ENCODE data around the gene FBXO7.
A peak's percentile ranks its signal among the peaks of the same experiment; 100 is the strongest.

FBXO7 gene

GRCh38 chr22:32518848-32519247 lies 44.2 kb downstream of the FBXO7 start:
- H3K4me1 ChIP-seq: no peaks in the 10 kb centered on the region
- no peaks in the 10 kb centered on the region for H3K27me3 ChIP-seq
- DNase-seq: no peak
- peak; percentile 62 for TF ChIP-seq CTCF (IDR thresholded peaks at IDR 0.05; ENCODE audit: low read depth, low read length)
- H3K9me3 ChIP-seq: no peaks in the 10 kb centered on the region
- no peaks in the 10 kb centered on the region for H3K36me3 ChIP-seq
- H3K4me3 ChIP-seq (ENCODE audit: low read depth, low read length): no peak overlapping the region

GRCh38 chr22:32520612-32521011 lies 46.0 kb downstream of the FBXO7 start:
- Histone ChIP-seq H3K27me3 (no peaks in the 10 kb centered on the region), H3K36me3 (no peaks in the 10 kb centered on the region), H3K4me3 (ENCODE audit: low read depth, low read length) (no peak overlapping the region), H3K9me3 (no peaks in the 10 kb centered on the region), H3K4me1 (no peaks in the 10 kb centered on the region)
- no peak for TF ChIP-seq CTCF (IDR thresholded peaks at IDR 0.05; ENCODE audit: low read depth, low read length)
- DNase-seq: no peak

- Histone ChIP-seq H3K4me3 (ENCODE audit: low read depth, low read length) (no peak overlapping the region), H3K27me3 (no peaks in the 10 kb centered on the region), H3K9me3 (no peaks in the 10 kb centered on the region), H3K36me3 (no peaks in the 10 kb centered on the region), H3K4me1 (no peaks in the 10 kb centered on the region)
- TF ChIP-seq CTCF (IDR thresholded peaks at IDR 0.05; ENCODE audit: low read depth, low read length): no peak
- DNase-seq: no peak
These were observed 47.6 kb downstream of the FBXO7 start for GRCh38 chr22:32522237-32522636.

GRCh38 chr22:32527756-32528155 lies 53.1 kb downstream of the FBXO7 start:
- H3K9me3 ChIP-seq: no peaks in the 10 kb centered on the region
- H3K36me3 ChIP-seq: no peaks in the 10 kb centered on the region
- peak; percentile 31 for DNase-seq
- no peaks in the 10 kb centered on the region for H3K27me3 ChIP-seq
- no peak overlapping the region for H3K4me3 ChIP-seq (ENCODE audit: low read depth, low read length)
- peaks cover 5% of the 10 kb centered on the region for H3K4me1 ChIP-seq
- no peak for TF ChIP-seq CTCF (IDR thresholded peaks at IDR 0.05; ENCODE audit: low read depth, low read length)

- peaks cover 5% of the 10 kb centered on the region for H3K4me1 ChIP-seq
- no peak for TF ChIP-seq CTCF (IDR thresholded peaks at IDR 0.05; ENCODE audit: low read depth, low read length)
These were observed 53.7 kb downstream of the FBXO7 start for GRCh38 chr22:32528316-32528715.

DNA sequence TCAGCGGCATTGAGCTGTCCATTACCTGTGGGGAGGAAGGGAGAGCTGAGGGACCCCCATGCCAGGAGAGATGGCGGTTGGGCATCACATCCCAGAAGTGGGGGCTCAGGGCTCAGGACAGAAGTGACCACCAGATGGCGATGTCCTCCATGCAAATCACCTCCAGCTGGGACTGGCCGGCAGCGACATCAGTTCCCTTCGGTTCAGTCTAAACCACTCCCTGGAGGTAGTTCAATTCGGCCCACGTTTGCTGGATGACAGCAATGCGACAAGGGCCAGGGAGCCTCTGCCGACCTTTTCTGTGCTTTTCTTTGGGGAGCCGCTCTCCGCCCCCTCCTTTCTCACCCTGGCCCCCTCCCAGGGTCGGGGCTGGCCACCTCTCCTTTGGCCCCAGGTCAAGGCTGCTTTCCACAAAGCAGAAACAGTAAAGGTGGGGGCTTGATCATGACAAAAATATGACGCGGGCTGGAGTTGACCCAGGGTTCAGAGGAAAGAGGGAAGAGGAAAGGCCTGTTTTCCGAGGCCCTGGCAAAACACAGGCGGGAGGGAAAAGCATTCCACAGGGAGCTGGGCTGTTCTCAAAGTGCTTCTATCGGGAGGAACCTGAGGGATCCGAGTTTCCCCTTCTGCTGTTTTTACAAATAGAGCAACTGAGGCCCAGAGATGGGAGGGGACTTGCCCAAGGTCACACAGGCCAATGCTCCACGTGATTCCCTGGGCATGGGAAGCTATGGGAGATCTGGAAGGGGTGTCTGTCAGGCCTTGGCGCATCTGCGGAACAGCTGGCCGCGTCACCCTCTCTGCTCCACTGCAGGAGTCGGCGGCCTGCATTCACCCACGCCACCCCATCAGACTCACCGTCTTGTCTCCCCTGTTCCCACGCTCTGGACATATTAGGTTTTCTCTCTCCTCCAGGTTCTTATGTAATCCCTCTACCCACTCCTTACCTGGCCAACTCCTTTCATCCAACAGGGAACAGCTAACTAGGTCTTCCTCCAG lies 54.7 kb downstream of the FBXO7 start:
- no peaks in the 10 kb centered on the region for H3K36me3 ChIP-seq
- peaks cover 5% of the 10 kb centered on the region for H3K4me1 ChIP-seq
- peak; percentile 92 for TF ChIP-seq CTCF (IDR thresholded peaks at IDR 0.05; ENCODE audit: low read depth, low read length)
- no peak overlapping the region for H3K4me3 ChIP-seq (ENCODE audit: low read depth, low read length)
- H3K27me3 ChIP-seq: no peaks in the 10 kb centered on the region
- no peaks in the 10 kb centered on the region for H3K9me3 ChIP-seq
- DNase-seq: peak; percentile 84

More at GRCh38 chr22:32528316-32528715, 53.7 kb downstream of the FBXO7 start:
- no peak for DNase-seq
- H3K9me3 ChIP-seq: no peaks in the 10 kb centered on the region
- H3K27me3 ChIP-seq: no peaks in the 10 kb centered on the region
- H3K4me3 ChIP-seq (ENCODE audit: low read depth, low read length): no peak overlapping the region
- H3K36me3 ChIP-seq: no peaks in the 10 kb centered on the region

Measured in BE2C (cell line).